ENCODE measurements around the gene LPAR6. TPM values are rescaled to one million over a fixed set of nuclear protein-coding genes. Genes with fewer than 3 reads are reported as not detected.

Gene LPAR6
- total RNA-seq, 1 donor: 11.9 TPM

GRCh38 chr13:48377857-48378256 is 35.1 kb downstream of the LPAR6 start:
- Histone ChIP-seq H3K27ac (ENCODE audit: low read depth, low read length) (no peak overlapping the region), H3K4me1 (ENCODE audit: insufficient read depth, low read length) (no peaks in the 10 kb centered on the region), H2AFZ (ENCODE audit: low read length) (no peak overlapping the region), H4K20me1 (ENCODE audit: insufficient read depth, low read length) (no peaks in the 10 kb centered on the region), H3K27me3 (ENCODE audit: insufficient read depth, low read length) (no peaks in the 10 kb centered on the region), H3K4me3 (ENCODE audit: insufficient read depth, low read length) (no peak overlapping the region), H3K4me2 (ENCODE audit: insufficient read depth, low read length) (no peak overlapping the region), H3K9me3 (ENCODE audit: low read depth, low read length) (no peaks in the 10 kb centered on the region), H3K36me3 (ENCODE audit: insufficient read depth, low read length) (peaks cover 23% of the 10 kb centered on the region), H3K79me2 (ENCODE audit: insufficient read depth, low read length) (no peaks in the 10 kb centered on the region)
- TF ChIP-seq, protein P1, sequence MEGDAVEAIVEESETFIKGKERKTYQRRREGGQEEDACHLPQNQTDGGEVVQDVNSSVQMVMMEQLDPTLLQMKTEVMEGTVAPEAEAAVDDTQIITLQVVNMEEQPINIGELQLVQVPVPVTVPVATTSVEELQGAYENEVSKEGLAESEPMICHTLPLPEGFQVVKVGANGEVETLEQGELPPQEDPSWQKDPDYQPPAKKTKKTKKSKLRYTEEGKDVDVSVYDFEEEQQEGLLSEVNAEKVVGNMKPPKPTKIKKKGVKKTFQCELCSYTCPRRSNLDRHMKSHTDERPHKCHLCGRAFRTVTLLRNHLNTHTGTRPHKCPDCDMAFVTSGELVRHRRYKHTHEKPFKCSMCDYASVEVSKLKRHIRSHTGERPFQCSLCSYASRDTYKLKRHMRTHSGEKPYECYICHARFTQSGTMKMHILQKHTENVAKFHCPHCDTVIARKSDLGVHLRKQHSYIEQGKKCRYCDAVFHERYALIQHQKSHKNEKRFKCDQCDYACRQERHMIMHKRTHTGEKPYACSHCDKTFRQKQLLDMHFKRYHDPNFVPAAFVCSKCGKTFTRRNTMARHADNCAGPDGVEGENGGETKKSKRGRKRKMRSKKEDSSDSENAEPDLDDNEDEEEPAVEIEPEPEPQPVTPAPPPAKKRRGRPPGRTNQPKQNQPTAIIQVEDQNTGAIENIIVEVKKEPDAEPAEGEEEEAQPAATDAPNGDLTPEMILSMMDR (IDR thresholded peaks at IDR 0.05; ENCODE audit: extremely low read depth, low read depth, low read length): no peak
- no peak for DNase-seq (ENCODE audit: insufficient read length, low spot score, missing footprints)

DNA sequence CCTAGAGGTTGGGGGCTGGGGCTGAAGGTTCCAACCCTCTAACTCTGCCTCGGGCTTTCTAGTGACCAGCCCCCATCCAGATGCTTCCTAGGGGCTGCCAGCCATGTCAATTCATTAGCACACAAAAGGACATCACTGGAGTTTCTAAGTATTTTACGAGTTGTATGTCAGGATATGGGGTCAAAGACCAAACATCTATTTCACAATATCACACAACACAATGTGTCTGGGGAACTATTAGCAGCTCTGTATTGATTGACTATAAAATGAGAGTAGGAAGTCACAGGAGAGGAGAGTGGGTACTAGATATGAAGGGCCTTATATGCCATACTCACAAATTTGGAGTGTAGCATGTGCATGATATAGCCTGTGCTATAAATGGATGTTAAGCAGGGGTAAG is 42.1 kb downstream of the LPAR6 start:
- Histone ChIP-seq H3K9me3 (ENCODE audit: low read depth, low read length) (no peaks in the 10 kb centered on the region), H3K4me2 (ENCODE audit: insufficient read depth, low read length) (no peak overlapping the region), H3K79me2 (ENCODE audit: insufficient read depth, low read length) (no peaks in the 10 kb centered on the region), H3K36me3 (ENCODE audit: insufficient read depth, low read length) (peaks cover 24% of the 10 kb centered on the region), H2AFZ (ENCODE audit: low read length) (no peak overlapping the region), H3K4me3 (ENCODE audit: insufficient read depth, low read length) (no peak overlapping the region), H3K4me1 (ENCODE audit: insufficient read depth, low read length) (no peaks in the 10 kb centered on the region), H3K27me3 (ENCODE audit: insufficient read depth, low read length) (no peaks in the 10 kb centered on the region), H3K27ac (ENCODE audit: low read depth, low read length) (no peak overlapping the region), H4K20me1 (ENCODE audit: insufficient read depth, low read length) (no peaks in the 10 kb centered on the region)
- DNase-seq (ENCODE audit: insufficient read length, low spot score, missing footprints): no peak
- TF ChIP-seq, protein P1 (IDR thresholded peaks at IDR 0.05; ENCODE audit: extremely low read depth, low read depth, low read length): no peak

- H4K20me1 ChIP-seq (ENCODE audit: insufficient read depth, low read length): no peaks in the 10 kb centered on the region
- no peaks in the 10 kb centered on the region for H3K4me1 ChIP-seq (ENCODE audit: insufficient read depth, low read length)
- no peaks in the 10 kb centered on the region for H3K9me3 ChIP-seq (ENCODE audit: low read depth, low read length)
- peaks cover 28% of the 10 kb centered on the region for H3K36me3 ChIP-seq (ENCODE audit: insufficient read depth, low read length)
- H3K79me2 ChIP-seq (ENCODE audit: insufficient read depth, low read length): no peaks in the 10 kb centered on the region
- H2AFZ ChIP-seq (ENCODE audit: low read length): no peak overlapping the region
- H3K27me3 ChIP-seq (ENCODE audit: insufficient read depth, low read length): no peaks in the 10 kb centered on the region
- no peak for DNase-seq (ENCODE audit: insufficient read length, low spot score, missing footprints)
- no peak overlapping the region for H3K4me2 ChIP-seq (ENCODE audit: insufficient read depth, low read length)
- H3K27ac ChIP-seq (ENCODE audit: low read depth, low read length): no peak overlapping the region
- TF ChIP-seq, protein P1 (IDR thresholded peaks at IDR 0.05; ENCODE audit: extremely low read depth, low read depth, low read length): no peak
- no peak overlapping the region for H3K4me3 ChIP-seq (ENCODE audit: insufficient read depth, low read length)
Observed at GRCh38 chr13:48369988-48370387, 42.9 kb downstream of the LPAR6 start.

Small RNA genes lying within 50 kb of the gene (small RNA-seq; reads per million reads assigned to genes)
- gene RF00017: not detected

Other genes with a start within 250 kb of the LPAR6 start
- gene ITM2B, start 179.9 kb downstream of the LPAR6 start, total RNA-seq: 168 and 176 TPM in 2 replicates
- gene RB1, start 109.4 kb downstream of the LPAR6 start, total RNA-seq: 29.8 and 33.3 TPM in 2 replicates
- 10.5 and 11.8 TPM in 2 replicates for gene RCBTB2, start 120.0 kb upstream of the LPAR6 start, total RNA-seq
- under 0.01 TPM in 2 replicates for gene CYSLTR2, start 240.8 kb upstream of the LPAR6 start, total RNA-seq